Right atrium auricular region (tissue), 2 donors: ENCODE data around the gene RNF10. TPM values are rescaled to one million over a fixed set of nuclear protein-coding genes. Genes with fewer than 3 reads are reported as not detected.
A peak's percentile ranks its signal among the peaks of the same experiment; 100 is the strongest.

Source experiments
- DNase-seq: peaks from one replicate; pipeline ENCODE4 v3.0.0-alpha.2; 2019; ENCODE audit warnings: low spot score
- H3K27ac ChIP-seq, 2 donors: fragments of 200-600 bp; sonication (generic); 1 replicate in 1 of 2; 2 replicates in 1 of 2; pipeline ENCODE4 v1.5.1; 2016 to 2019
- H3K27me3 ChIP-seq, 2 donors: fragments of 200-600 bp; sonication (generic); one replicate each; pipeline versions ENCODE4 v1.5.1 to v1.6.0; 2017 to 2019
- H3K36me3 ChIP-seq: fragments of 200-600 bp; sonication (generic); one replicate; pipeline ENCODE4 v1.5.1; 2016
- H3K4me1 ChIP-seq, 2 donors: fragments of 200-600 bp; sonication (generic); one replicate each; pipeline versions ENCODE4 v1.5.1 to v1.6.0; 2017 to 2019
- H3K4me3 ChIP-seq, 2 donors: fragments of 200-600 bp; sonication (generic); 1 replicate in 1 of 2; 2 replicates in 1 of 2; pipeline ENCODE4 v1.5.1; 2017 to 2019; ENCODE audit warnings: mild to moderate bottlenecking in 1 of 2, moderate library complexity in 1 of 2
- H3K9me3 ChIP-seq, 2 donors: fragments of 200-600 bp; sonication (generic); one replicate each; pipeline ENCODE4 v1.5.1; 2019
- CTCF ChIP-seq, 2 donors: fragments of 200-600 bp; sonication (generic); IDR thresholded peaks; one replicate each; pipeline ENCODE4 v1.5.1; 2019; ENCODE audit warnings: antibody characterized with exemption in 2 of 2
- total RNA-seq, 2 donors: library from RNA; depleted of rRNA; stranded (reverse); fragments of >200 nt; gene quantifications; one replicate each; pipeline ENCODE4 v1.1.0, GENCODE V29; 2016

Gene RNF10
- total RNA-seq, 2 donors from 2014 or later, result 166 to 168 TPM

GRCh38 chr12:120580787-120581723 is 46.9 kb downstream of the RNF10 start, which contains the start of gene POP5:
POP5 (minus strand) TSS chr12:120581402; CDS start chr12:120581362, 40 bp downstream.
- H3K36me3 ChIP-seq, result peaks cover 39% of the 10 kb centered on the region

GRCh38 chr12:120581998-120582397 is 47.8 kb downstream of the RNF10 start:
- Histone ChIP-seq H3K4me1 (peaks cover 0 to 33% of the 10 kb centered on the region in 2 donors), H3K27me3 (no peaks in the 10 kb centered on the region), H3K27ac (peak overlapping the region; percentile 54 to 66), H3K9me3 (no peaks in the 10 kb centered on the region), H3K4me3 (peak overlapping the region; percentile 83 to 88), H3K36me3 (peaks cover 30% of the 10 kb centered on the region)
- DNase-seq, result no peak
- TF ChIP-seq CTCF (IDR thresholded peaks at IDR 0.05), result no peak

More at GRCh38 chr12:120580787-120581723, 46.9 kb downstream of the RNF10 start, which contains the start of gene POP5:
- H3K27ac ChIP-seq, result peak within 1 kb of the TSS; percentile 66 to 73
- peak in 1 of 2 donors; percentile 27 for TF ChIP-seq CTCF (IDR thresholded peaks at IDR 0.05)
- peaks cover 0 to 33% of the 10 kb centered on the region in 2 donors for H3K4me1 ChIP-seq
- peak within 1 kb of the TSS; percentile 83 to 88 for H3K4me3 ChIP-seq
- DNase-seq, result peak; percentile 98
- no peaks in the 10 kb centered on the region for H3K9me3 ChIP-seq
- H3K27me3 ChIP-seq, result no peaks in the 10 kb centered on the region

- Histone ChIP-seq H3K4me3 (no peak overlapping the region), H3K36me3 (peaks cover 14% of the 10 kb centered on the region), H3K9me3 (no peaks in the 10 kb centered on the region), H3K4me1 (peaks cover 0 to 38% of the 10 kb centered on the region in 2 donors), H3K27ac (no peak overlapping the region), H3K27me3 (no peaks in the 10 kb centered on the region)
- peak; percentile 77 for DNase-seq
- peak; percentile 72 to 95 for TF ChIP-seq CTCF (IDR thresholded peaks at IDR 0.05)
Measured at GRCh38 chr12:120583478-120584030, 49.4 kb downstream of the RNF10 start.

- DNase-seq, result peak; percentile 66
- TF ChIP-seq CTCF (IDR thresholded peaks at IDR 0.05), result peak in 1 of 2 donors; percentile 76
- H3K27ac ChIP-seq, result peak overlapping the region; percentile 48 to 52
Measured at GRCh38 chr12:120584343-120585149, 50.4 kb downstream of the RNF10 start.

GRCh38 chr12:120586206-120586605 is 52.0 kb downstream of the RNF10 start:
- no peak for DNase-seq
- Histone ChIP-seq H3K36me3 (no peaks in the 10 kb centered on the region), H3K27ac (no peak overlapping the region), H3K4me1 (peaks cover 0 to 43% of the 10 kb centered on the region in 2 donors), H3K9me3 (no peaks in the 10 kb centered on the region), H3K4me3 (no peak overlapping the region), H3K27me3 (no peaks in the 10 kb centered on the region)
- TF ChIP-seq CTCF (IDR thresholded peaks at IDR 0.05), result no peak

More at GRCh38 chr12:120584343-120585149, 50.4 kb downstream of the RNF10 start:
- no peaks in the 10 kb centered on the region for H3K27me3 ChIP-seq
- H3K9me3 ChIP-seq, result no peaks in the 10 kb centered on the region
- peak overlapping the region; percentile 25 to 54 for H3K4me3 ChIP-seq
- peaks cover 0 to 48% of the 10 kb centered on the region in 2 donors for H3K4me1 ChIP-seq
- peaks cover 5% of the 10 kb centered on the region for H3K36me3 ChIP-seq
